ENCODE results near the gene IL31.

DNA sequence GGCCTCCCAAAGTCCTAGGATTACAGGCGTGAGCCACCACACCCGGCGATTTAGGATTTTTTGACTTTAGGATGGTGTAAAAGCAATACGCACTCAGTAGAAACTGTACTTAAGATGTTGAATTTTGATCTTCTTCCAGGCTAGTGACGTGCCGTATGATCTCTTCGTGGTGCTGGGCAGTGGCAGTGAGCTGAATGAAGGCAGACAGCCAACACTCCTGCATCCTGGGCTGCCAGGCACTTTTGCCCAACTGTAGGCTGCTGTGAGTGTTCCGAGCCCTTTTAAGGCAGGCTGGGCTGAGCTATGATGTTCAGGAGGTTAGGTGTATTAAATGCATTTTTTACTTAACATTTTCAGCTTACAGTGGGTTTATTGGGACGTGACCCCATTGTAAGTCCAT is 21.3 kb downstream of the IL31 start:
- TF ChIP-seq, protein P1, sequence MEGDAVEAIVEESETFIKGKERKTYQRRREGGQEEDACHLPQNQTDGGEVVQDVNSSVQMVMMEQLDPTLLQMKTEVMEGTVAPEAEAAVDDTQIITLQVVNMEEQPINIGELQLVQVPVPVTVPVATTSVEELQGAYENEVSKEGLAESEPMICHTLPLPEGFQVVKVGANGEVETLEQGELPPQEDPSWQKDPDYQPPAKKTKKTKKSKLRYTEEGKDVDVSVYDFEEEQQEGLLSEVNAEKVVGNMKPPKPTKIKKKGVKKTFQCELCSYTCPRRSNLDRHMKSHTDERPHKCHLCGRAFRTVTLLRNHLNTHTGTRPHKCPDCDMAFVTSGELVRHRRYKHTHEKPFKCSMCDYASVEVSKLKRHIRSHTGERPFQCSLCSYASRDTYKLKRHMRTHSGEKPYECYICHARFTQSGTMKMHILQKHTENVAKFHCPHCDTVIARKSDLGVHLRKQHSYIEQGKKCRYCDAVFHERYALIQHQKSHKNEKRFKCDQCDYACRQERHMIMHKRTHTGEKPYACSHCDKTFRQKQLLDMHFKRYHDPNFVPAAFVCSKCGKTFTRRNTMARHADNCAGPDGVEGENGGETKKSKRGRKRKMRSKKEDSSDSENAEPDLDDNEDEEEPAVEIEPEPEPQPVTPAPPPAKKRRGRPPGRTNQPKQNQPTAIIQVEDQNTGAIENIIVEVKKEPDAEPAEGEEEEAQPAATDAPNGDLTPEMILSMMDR (IDR thresholded peaks at IDR 0.05), result no peak
- no peak for TF ChIP-seq POLR2A (IDR thresholded peaks at IDR 0.05)

All from testis (tissue), 2 donors.